KMS-11 (cell line): ENCODE measurements around the gene MT1X.
"Not testable (repeated sequence)": the region's sequence is repeated elsewhere in the genome, so short reads cannot be mapped to it uniquely, and the experiment has no call there.

Experiments
- H2AFZ ChIP-seq: fragments of 200-600 bp; sonication (generic); 2 replicates; pipeline ENCODE4 v1.6.1; 2016; ENCODE audit warnings: antibody characterized with exemption, mixed run types, low read depth
- H3K27ac ChIP-seq: fragments of 200-600 bp; sonication (generic); 2 replicates; pipeline ENCODE4 v1.6.1; 2016; ENCODE audit warnings: mild to moderate bottlenecking, mixed run types
- H3K27me3 ChIP-seq: fragments of 200-600 bp; sonication (generic); 2 replicates; pipeline ENCODE4 v1.6.1; 2017; ENCODE audit warnings: mild to moderate bottlenecking, low read depth, mixed run types, moderate library complexity; ENCODE audit not compliant: insufficient read depth
- H3K36me3 ChIP-seq: fragments of 200-600 bp; sonication (generic); 2 replicates; pipeline ENCODE4 v1.6.1; 2017; ENCODE audit warnings: mild to moderate bottlenecking, mixed run types; ENCODE audit not compliant: insufficient read depth
- H3K4me1 ChIP-seq: fragments of 200-600 bp; sonication (generic); 2 replicates; pipeline ENCODE4 v1.6.1; 2016; ENCODE audit warnings: mild to moderate bottlenecking, low read depth, mixed run types; ENCODE audit not compliant: poor library complexity, severe bottlenecking
- H3K4me2 ChIP-seq: fragments of 200-600 bp; sonication (generic); 2 replicates; pipeline ENCODE4 v1.7.0; 2016; ENCODE audit warnings: mild to moderate bottlenecking, mixed run types
- H3K4me3 ChIP-seq: fragments of 200-600 bp; sonication (generic); IDR thresholded peaks from 2 replicates; pipeline ENCODE4 v1.6.1; 2017; ENCODE audit warnings: low read depth, low read length, mixed read lengths; ENCODE audit not compliant: insufficient read depth
- H3K79me2 ChIP-seq: fragments of 200-600 bp; sonication (generic); 2 replicates; pipeline ENCODE4 v1.6.1; 2016; ENCODE audit warnings: low read depth, mixed run types; ENCODE audit not compliant: insufficient read depth
- H3K9ac ChIP-seq: fragments of 200-600 bp; sonication (generic); 2 replicates; pipeline ENCODE4 v1.6.1; 2016; ENCODE audit warnings: mild to moderate bottlenecking, mixed run types
- H4K20me1 ChIP-seq: fragments of 200-600 bp; sonication (generic); 2 replicates; pipeline ENCODE4 v1.6.1; 2016; ENCODE audit warnings: mild to moderate bottlenecking, mixed run types; ENCODE audit not compliant: insufficient read depth
- TF ChIP-seq, protein P1 (sequence below): fragments of 200-600 bp; sonication (generic); conservative IDR thresholded peaks from 2 replicates; pipeline ENCODE4 v1.6.1; 2017; ENCODE audit warnings: low read depth, mild to moderate bottlenecking, antibody characterized with exemption, low read length, moderate library complexity, mixed read lengths

Gene MT1X

DNA sequence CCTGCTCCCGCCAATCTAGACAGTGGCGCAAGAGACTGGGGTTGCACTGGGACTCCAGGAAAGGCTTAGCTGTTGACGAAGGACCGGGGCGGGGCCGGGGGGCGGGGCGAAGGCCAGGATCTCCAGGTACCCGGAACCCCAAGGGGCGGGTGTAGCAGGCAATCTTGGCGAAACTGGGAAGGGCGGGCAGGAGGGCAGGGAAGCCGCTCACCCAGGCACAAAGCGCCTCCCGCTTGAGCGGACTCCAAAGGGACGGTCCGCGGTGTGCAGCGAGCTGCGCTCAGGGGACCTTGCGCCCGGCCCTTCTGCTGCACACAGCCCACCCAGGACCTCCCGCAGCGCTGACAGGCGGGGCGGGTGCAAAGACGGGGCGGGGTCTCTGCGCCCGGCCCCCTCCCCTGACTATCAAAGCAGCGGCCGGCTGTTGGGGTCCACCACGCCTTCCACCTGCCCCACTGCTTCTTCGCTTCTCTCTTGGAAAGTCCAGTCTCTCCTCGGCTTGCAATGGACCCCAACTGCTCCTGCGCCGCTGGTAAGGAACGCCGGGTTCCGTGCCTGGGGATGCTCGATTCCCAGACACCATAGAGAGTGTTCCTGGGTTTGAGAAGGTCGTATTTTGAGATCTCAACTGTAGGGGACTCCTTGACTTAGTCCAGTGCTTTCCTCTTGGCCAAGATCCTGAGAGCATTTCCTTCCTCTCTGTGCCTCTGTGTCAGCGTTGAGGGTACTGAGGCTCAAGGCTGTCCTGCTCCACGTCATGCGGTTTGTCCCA lies 24.5 kb upstream of the MT1X start, which contains the start of gene MT1F:
Gene MT1F (plus strand): TSS at position 405 of the 772 bp plus-strand sequence. CDS start 100 bp downstream, at position 505.
- H3K27ac ChIP-seq: no peak within 1 kb of the TSS
- H3K4me2 ChIP-seq: no peak within 1 kb of the TSS
- peak within 1 kb of the TSS; percentile 26; the same call in 1 of the 2 replicates for H2AFZ ChIP-seq
- TF ChIP-seq, protein P1, sequence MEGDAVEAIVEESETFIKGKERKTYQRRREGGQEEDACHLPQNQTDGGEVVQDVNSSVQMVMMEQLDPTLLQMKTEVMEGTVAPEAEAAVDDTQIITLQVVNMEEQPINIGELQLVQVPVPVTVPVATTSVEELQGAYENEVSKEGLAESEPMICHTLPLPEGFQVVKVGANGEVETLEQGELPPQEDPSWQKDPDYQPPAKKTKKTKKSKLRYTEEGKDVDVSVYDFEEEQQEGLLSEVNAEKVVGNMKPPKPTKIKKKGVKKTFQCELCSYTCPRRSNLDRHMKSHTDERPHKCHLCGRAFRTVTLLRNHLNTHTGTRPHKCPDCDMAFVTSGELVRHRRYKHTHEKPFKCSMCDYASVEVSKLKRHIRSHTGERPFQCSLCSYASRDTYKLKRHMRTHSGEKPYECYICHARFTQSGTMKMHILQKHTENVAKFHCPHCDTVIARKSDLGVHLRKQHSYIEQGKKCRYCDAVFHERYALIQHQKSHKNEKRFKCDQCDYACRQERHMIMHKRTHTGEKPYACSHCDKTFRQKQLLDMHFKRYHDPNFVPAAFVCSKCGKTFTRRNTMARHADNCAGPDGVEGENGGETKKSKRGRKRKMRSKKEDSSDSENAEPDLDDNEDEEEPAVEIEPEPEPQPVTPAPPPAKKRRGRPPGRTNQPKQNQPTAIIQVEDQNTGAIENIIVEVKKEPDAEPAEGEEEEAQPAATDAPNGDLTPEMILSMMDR: no peak
- no peak within 1 kb of the TSS for H3K9ac ChIP-seq
- no peaks in the 10 kb centered on the region for H3K79me2 ChIP-seq
- H3K4me3 ChIP-seq: no peak within 1 kb of the TSS
- no peaks in the 10 kb centered on the region for H3K4me1 ChIP-seq
- H4K20me1 ChIP-seq: no peaks in the 10 kb centered on the region
- H3K36me3 ChIP-seq: no peaks in the 10 kb centered on the region
- no peaks in the 10 kb centered on the region for H3K27me3 ChIP-seq

DNA sequence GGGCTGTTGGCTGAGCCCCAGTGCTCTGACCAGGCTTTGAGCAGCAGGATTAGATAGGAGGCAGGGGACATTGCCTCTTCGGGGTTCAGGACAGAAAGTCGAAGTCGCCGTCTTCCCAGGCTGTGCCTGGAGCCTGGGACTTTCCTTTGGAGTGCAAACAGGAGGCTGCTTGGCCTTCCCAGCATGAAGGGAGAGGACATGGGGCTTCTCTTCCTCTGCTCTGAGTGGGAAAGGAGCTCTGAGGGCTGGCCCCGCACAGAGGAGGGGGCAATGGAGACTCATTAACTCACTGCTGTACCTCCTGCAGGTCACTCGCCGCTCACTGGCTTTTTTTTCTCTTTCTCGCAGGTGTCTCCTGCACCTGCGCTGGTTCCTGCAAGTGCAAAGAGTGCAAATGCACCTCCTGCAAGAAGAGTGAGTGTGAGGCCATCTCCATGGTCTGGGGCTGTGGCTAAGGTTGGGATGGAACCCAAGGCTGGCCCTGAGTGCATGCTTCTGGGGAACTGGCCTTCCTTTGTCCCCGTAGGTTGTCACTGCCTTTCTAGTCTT lies 23.9 kb upstream of the MT1X start:
- no peaks in the 10 kb centered on the region for H3K36me3 ChIP-seq

DNA sequence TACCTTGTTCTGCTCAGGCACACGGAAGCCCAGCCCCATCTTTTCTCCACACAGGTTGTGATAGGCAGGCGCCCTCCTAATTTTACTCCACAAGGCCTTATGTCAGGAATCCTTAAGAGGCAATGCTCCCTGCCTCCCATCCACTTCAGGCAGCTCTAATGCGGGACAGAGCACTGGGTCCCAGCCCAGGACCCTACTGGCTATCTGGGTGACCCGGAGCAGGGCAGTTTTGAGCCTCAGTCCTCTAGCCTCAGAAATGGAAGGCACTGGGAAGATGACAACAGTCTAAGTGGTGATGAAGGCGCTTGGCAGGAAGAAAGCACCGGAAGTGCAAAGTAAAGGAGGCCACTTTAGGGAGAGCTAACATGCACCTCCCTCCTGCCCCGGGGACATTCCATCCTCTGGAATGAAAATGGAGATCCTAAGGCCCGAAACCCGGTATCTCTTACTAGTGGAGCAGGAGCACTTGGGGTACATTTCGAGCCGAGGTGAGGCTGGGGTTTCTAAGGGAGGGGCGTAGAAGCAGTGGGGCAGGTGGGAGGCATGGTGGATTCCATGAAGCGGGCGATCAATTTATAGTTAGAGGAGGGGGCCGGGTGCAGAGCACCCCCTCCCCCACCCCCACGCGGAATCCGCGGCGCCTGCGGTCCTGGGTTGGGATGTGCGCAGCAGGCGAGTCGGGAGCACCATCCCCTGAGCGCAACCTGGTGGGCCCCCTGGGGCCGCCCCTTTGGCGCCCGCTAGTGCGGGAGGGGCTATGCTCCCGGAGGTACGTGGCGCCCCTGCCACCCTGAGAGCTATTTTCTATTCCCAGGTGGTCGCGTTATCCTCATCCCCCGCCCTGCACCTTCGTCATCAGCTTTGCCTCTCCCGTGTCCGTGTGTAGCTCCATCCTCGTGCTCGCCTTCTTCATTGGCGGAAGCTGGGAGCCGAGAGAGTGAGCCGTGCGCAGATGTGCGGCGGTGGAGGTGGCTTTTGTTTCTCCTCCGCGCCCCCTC lies 19.6 kb upstream of the MT1X start:
- H4K20me1 ChIP-seq: no peaks in the 10 kb centered on the region
- no peaks in the 10 kb centered on the region for H3K36me3 ChIP-seq
- no peaks in the 10 kb centered on the region for H3K79me2 ChIP-seq
- no peaks in the 10 kb centered on the region for H3K4me1 ChIP-seq
- no peaks in the 10 kb centered on the region for H3K27me3 ChIP-seq
- H3K4me2 ChIP-seq: no peak overlapping the region
- H2AFZ ChIP-seq: no peak overlapping the region
- no peak overlapping the region for H3K27ac ChIP-seq
- TF ChIP-seq, protein P1: no peak
- H3K9ac ChIP-seq: no peak overlapping the region
- no peak overlapping the region for H3K4me3 ChIP-seq

More for the DNA sequence above, 23.9 kb upstream of the MT1X start:
- H3K4me1 ChIP-seq: no peaks in the 10 kb centered on the region
- H3K4me3 ChIP-seq: no peak overlapping the region
- H3K9ac ChIP-seq: no peak overlapping the region
- no peaks in the 10 kb centered on the region for H4K20me1 ChIP-seq
- peak overlapping the region; percentile 26; the same call in 1 of the 2 replicates for H2AFZ ChIP-seq
- H3K4me2 ChIP-seq: no peak overlapping the region
- no peak overlapping the region for H3K27ac ChIP-seq
- H3K27me3 ChIP-seq: no peaks in the 10 kb centered on the region
- H3K79me2 ChIP-seq: no peaks in the 10 kb centered on the region
- TF ChIP-seq, protein P1: no peak

GRCh38 chr16:56664506-56664905 lies 17.8 kb upstream of the MT1X start:
- H4K20me1 ChIP-seq: no peaks in the 10 kb centered on the region
- H3K4me1 ChIP-seq: no peaks in the 10 kb centered on the region
- no peak overlapping the region for H3K4me3 ChIP-seq
- no peak overlapping the region for H3K9ac ChIP-seq
- H3K27ac ChIP-seq: no peak overlapping the region
- H3K36me3 ChIP-seq: no peaks in the 10 kb centered on the region
- H3K79me2 ChIP-seq: no peaks in the 10 kb centered on the region
- H2AFZ ChIP-seq: no peak overlapping the region
- H3K27me3 ChIP-seq: peaks cover 4% of the 10 kb centered on the region; the same call in 1 of the 2 replicates
- TF ChIP-seq, protein P1: no peak
- no peak overlapping the region for H3K4me2 ChIP-seq

GRCh38 chr16:56665286-56666261 lies 16.7 kb upstream of the MT1X start:
- not testable (repeated sequence) for H3K9ac ChIP-seq, H3K27me3 ChIP-seq, H3K4me2 ChIP-seq, H2AFZ ChIP-seq, H3K4me1 ChIP-seq, H3K79me2 ChIP-seq, H4K20me1 ChIP-seq, H3K27ac ChIP-seq, H3K4me3 ChIP-seq, H3K36me3 ChIP-seq
